GM12878 (cell line): ENCODE results near the gene BNIPL. TPM values are rescaled to one million over a fixed set of nuclear protein-coding genes. Genes with fewer than 3 reads are reported as not detected.

ENCODE experiments used
- ATAC-seq: fragments of 200-7000 bp; cut with Tn5 transposase; 3 replicates; pipeline ENCODE4 v1.9.1; 2020; ENCODE audit warnings: mild to moderate bottlenecking, moderate library complexity
- BruUV-seq: library from RNA; stranded (reverse); fragments of 400-500 nt; replicated peaks from 2 replicates; lab custom pipeline; 2021; lab: Mats Ljungman, UMichigan
- CTCF ChIA-PET: fragments of 300-600 bp; sonication (Branson Sonifier 250); formaldehyde crosslinking; extraction: SDS; loops from one replicate; lab custom pipeline; 2021; ENCODE audit warnings: inconsistent platforms; lab: Yijun Ruan, JAX
- POLR2A ChIA-PET: fragments of 350-600 bp; formaldehyde crosslinking; extraction: SDS; loops from one replicate; lab custom pipeline; 2021; ENCODE audit warnings: inconsistent platforms; lab: Charles Lee
- RAD21 ChIA-PET: fragments of 300-600 bp; sonication (Branson Sonifier 250); formaldehyde crosslinking; loops from one replicate; lab custom pipeline; 2023; ENCODE audit warnings: antibody characterized with exemption; ENCODE audit not compliant: unreplicated experiment; lab: Charles Lee
- SMC1A ChIA-PET: fragments of 300-600 bp; sonication (Branson Sonifier 250); formaldehyde crosslinking; loops from one replicate; lab custom pipeline; 2023; ENCODE audit not compliant: unreplicated experiment, uncharacterized antibody; lab: Charles Lee
- DNase-seq: peaks from one replicate; pipeline ENCODE4 v3.0.0-alpha.2; 2011; ENCODE audit warnings: low read depth, low spot score
- FAIRE-seq: peaks from 3 replicates; lab custom pipeline; 2011; peaks lifted over from hg19 to GRCh38; lab: Jason Lieb, UNC
- H2AFZ ChIP-seq: 2 replicates; pipeline ENCODE4 v1.6.0; 2011; ENCODE audit warnings: low read depth, low read length, control low read depth; ENCODE audit not compliant: control insufficient read depth
- H3K27ac ChIP-seq: 2 replicates; pipeline ENCODE4 v1.5.1; 2011; ENCODE audit warnings: control low read depth; ENCODE audit not compliant: control insufficient read depth, insufficient read depth
- H3K27me3 ChIP-seq, 2 experiments: replicated peaks in 1 of 2; 2 replicates each; pipeline versions ENCODE4 v1.6.0 to v1.6.1; 2011; ENCODE audit warnings: low read length in 1 of 2; ENCODE audit not compliant: control insufficient read depth in 2 of 2, insufficient read depth in 2 of 2
- H3K36me3 ChIP-seq, 2 experiments: 2 replicates each; pipeline ENCODE4 v1.5.1; 2011; ENCODE audit warnings: low read length in 1 of 2; ENCODE audit not compliant: control insufficient read depth in 2 of 2, insufficient read depth in 2 of 2
- H3K4me1 ChIP-seq: 2 replicates; pipeline ENCODE4 v1.6.1; 2011; ENCODE audit warnings: mild to moderate bottlenecking, low read length, moderate library complexity, mixed read lengths; ENCODE audit not compliant: control insufficient read depth, insufficient read depth
- H3K4me2 ChIP-seq: 2 replicates; pipeline ENCODE4 v1.6.0; 2011; ENCODE audit warnings: control low read depth; ENCODE audit not compliant: control insufficient read depth, insufficient read depth
- H3K4me3 ChIP-seq: fragments of 200-600 bp; sonication (generic); 2 replicates; pipeline ENCODE4 v1.5.1; 2016
- H3K79me2 ChIP-seq: 2 replicates; pipeline ENCODE4 v1.6.0; 2011; ENCODE audit warnings: low read length; ENCODE audit not compliant: control insufficient read depth, insufficient read depth
- H3K9ac ChIP-seq: 2 replicates; pipeline ENCODE4 v1.8.0; 2011; ENCODE audit warnings: low read length, control low read depth, mixed read lengths; ENCODE audit not compliant: control insufficient read depth, insufficient read depth
- H3K9me3 ChIP-seq: replicated peaks from 3 replicates; pipeline ENCODE4 v1.5.1; 2011; ENCODE audit warnings: mild to moderate bottlenecking, low read length; ENCODE audit not compliant: control insufficient read depth, insufficient read depth
- H4K20me1 ChIP-seq: 2 replicates; pipeline ENCODE4 v1.6.0; 2011; ENCODE audit not compliant: control insufficient read depth, insufficient read depth
- CEBPZ ChIP-seq: fragments of 150-350 bp; IDR thresholded peaks from 2 replicates; pipeline ENCODE4 v1.6.1; 2016; ENCODE audit warnings: low read depth, low read length
- CREM ChIP-seq: IDR thresholded peaks from 2 replicates; pipeline ENCODE4 v1.6.1; 2014; ENCODE audit warnings: antibody characterized with exemption, low read depth
- GABPA ChIP-seq: IDR thresholded peaks from 2 replicates; pipeline ENCODE4 v1.6.1; 2014; ENCODE audit warnings: antibody characterized with exemption, low read depth, mild to moderate bottlenecking, inconsistent platforms
- IKZF1 ChIP-seq: fragments of 450-650 bp; conservative IDR thresholded peaks from 2 replicates; pipeline ENCODE4 v1.6.1; 2017; ENCODE audit warnings: antibody characterized with exemption, mild to moderate bottlenecking
- IRF4 ChIP-seq: IDR thresholded peaks from 2 replicates; pipeline ENCODE4 v1.6.1; 2011; ENCODE audit warnings: low read depth, low read length
- MLLT1 ChIP-seq: fragments of 450-650 bp; IDR thresholded peaks from 2 replicates; pipeline ENCODE4 v1.6.1; 2016; ENCODE audit warnings: mild to moderate bottlenecking
- POLR2AphosphoS5 ChIP-seq: IDR thresholded peaks from 2 replicates; pipeline ENCODE4 v1.6.1; 2011; ENCODE audit warnings: mild to moderate bottlenecking, low read length, inconsistent platforms
- RCOR1 ChIP-seq: conservative IDR thresholded peaks from 2 replicates; pipeline ENCODE4 v1.6.1; 2012; ENCODE audit warnings: low read depth, low read length, improper control_type of control experiment
- SUPT20H ChIP-seq: IDR thresholded peaks from 2 replicates; pipeline ENCODE4 v1.6.1; 2011; ENCODE audit warnings: low read depth, mild to moderate bottlenecking, low read length, moderate library complexity, borderline replicate concordance; ENCODE audit not compliant: control insufficient read depth
- TAF1 ChIP-seq: IDR thresholded peaks from 2 replicates; pipeline ENCODE4 v1.6.1; 2011; ENCODE audit warnings: mild to moderate bottlenecking, low read depth, low read length, borderline replicate concordance
- TCF3 ChIP-seq: IDR thresholded peaks from 2 replicates; pipeline ENCODE4 v1.6.1; 2012; ENCODE audit warnings: low read depth, mild to moderate bottlenecking, low read length, borderline replicate concordance; ENCODE audit not compliant: insufficient read depth
- ZNF687 ChIP-seq: fragments of 450-650 bp; IDR thresholded peaks from 2 replicates; pipeline ENCODE4 v1.6.1; 2017; ENCODE audit warnings: mild to moderate bottlenecking, moderate library complexity
- WGBS: methylation state at CpG from one replicate; pipeline ENCODE4 v1.1.6; 2016; ENCODE audit warnings: low lambda C conversion rate; ENCODE audit not compliant: insufficient replicate concordance, insufficient coverage; ENCODE audit errors: missing lambda C conversion rate; 5-methylcytosine and 5-hydroxymethylcytosine counted together
- in situ Hi-C: fragments of 300-500 bp; cut with MboI; formaldehyde crosslinking; loops from 9 replicates; pipeline ENCODE4 v1.14.3; 2018; ENCODE audit warnings: mixed read lengths
- intact Hi-C: fragments of 100-400 bp; cut with micrococcal nuclease; formaldehyde crosslinking; loops from one replicate; pipeline ENCODE4 v1.14.2; 2022; ENCODE audit not compliant: unreplicated experiment
- polyA plus RNA-seq, 11 experiments: library from polyadenylated mRNA; depleted of rRNA in 4 of 11; unstranded in 6 of 11; stranded (reverse) in 5 of 11; fragments of >200 nt; fragmentation: Nextera tagmentation in 4 of 11; fragmentation: Illumina TruSeq in 1 of 11; extraction: Ambion mirVana in 4 of 11; extraction: Trizol in 1 of 11; gene quantifications; 1 replicate in 1 of 11; 2 replicates in 10 of 11; pipeline versions ENCODE4 v1.2.1 to v1.2.3, GENCODE V29; 2011 to 2016; ENCODE audit warnings: inconsistent platforms in 2 of 11, missing spikeins in 2 of 11, low read depth in 1 of 11
- total RNA-seq, 4 experiments: library from RNA; depleted of rRNA in 3 of 4; stranded (reverse); fragments of >200 nt in 3 of 4; fragmentation: Illumina TruSeq in 1 of 4; extraction: Trizol in 1 of 4; gene quantifications; 2 replicates each; pipeline versions ENCODE4 v1.2.1 to v1.2.3, GENCODE V29; 2013 to 2021

Gene BNIPL
- total and polyA plus RNA-seq, 10 of the 15 experiments (the other 5 are each of a cell fraction or from before 2014, with no cell fraction given), result 0.05 to 1.1 (median 0.17) TPM

- ChIA-PET RAD21 (interaction anchor here (0.7 to 2.1 kb wide), 10 partner anchors 11 to 183 kb away, joined by 3 to 20 read pairs (median 4); partner anchors contain the start of genes C1orf56, CERS2, TNFAIP8L2 and VPS72), POLR2A (interaction anchor here (0.6 to 1.7 kb wide), 14 partner anchors 10 to 1119 kb away, joined by 3 to 7 read pairs (median 4); partner anchors contain the start of genes ENSA and TNFAIP8L2), SMC1A (interaction anchor here (0.7 to 3.6 kb wide), 12 partner anchors 11 to 490 kb away, joined by 3 to 34 read pairs (median 4); partner anchors contain the start of genes CDC42SE1, MLLT11 and TNFAIP8L2), CTCF (interaction anchor here (0.6 to 16.2 kb wide), 18 partner anchors 10 to 490 kb away, joined by 3 to 252 read pairs (median 4); partner anchors contain the start of genes ANXA9, C1orf56, CDC42SE1 and CERS2)
- Histone ChIP-seq H3K27me3 (no peaks in the 10 kb centered on the region), H3K79me2 (peaks cover 16% of the 10 kb centered on the region), H2AFZ (peak within 1 kb of the TSS; percentile 94), H3K36me3 (no peaks in the 10 kb centered on the region; a peak in 1 of 4 replicates), H4K20me1 (no peaks in the 10 kb centered on the region), H3K4me2 (peak within 1 kb of the TSS; percentile 100), H3K27ac (peak within 1 kb of the TSS; percentile 73), H3K4me1 (peaks cover 12% of the 10 kb centered on the region), H3K9me3 (no peaks in the 10 kb centered on the region), H3K4me3 (peak within 1 kb of the TSS; percentile 73), H3K9ac (peak within 1 kb of the TSS; percentile 66)
- in situ Hi-C loops, result no loop called here
- peak; percentile 32 for DNase-seq
- BruUV-seq, result no TSS peak
- peak; percentile 71 for ATAC-seq
- WGBS, result 11% methylated on average over 18 of the region's 18 CpGs
- intact Hi-C loops, result no loop called here
- FAIRE-seq, result peak; percentile 59
- TF ChIP-seq TCF3 (0 out of 2 replicates have a peak, but pooled peaks have one; percentile 16), POLR2AphosphoS5 (0 out of 2 replicates have a peak, but pooled peaks have one; percentile 50), ZNF687 (no peak), MLLT1 (peak; percentile 16; the same call in 1 of the 2 replicates), CEBPZ (no peak), GABPA (no peak), SUPT20H (no peak), TAF1 (0 out of 2 replicates have a peak, but pooled peaks have one; percentile 44), IKZF1 (peak; percentile 63), IRF4 (no peak), CREM (no peak), RCOR1 (no peak)
Measured at GRCh38 chr1:151006327-151007052, 29.9 kb upstream of the BNIPL start, which contains the start of gene MINDY1. MINDY1 (minus strand) TSS chr1:151006902; CDS start chr1:151002617, 4,285 bp downstream.
